Measurements from ENCODE around the gene SIL1.

GRCh38 chr5:138998521-138998920 lies 199.6 kb downstream of the SIL1 start:
- TF ChIP-seq POLR2A (IDR thresholded peaks at IDR 0.05): no peak
- TF ChIP-seq CTCF (IDR thresholded peaks at IDR 0.05): no peak

Measured in uterus (tissue), 2 donors.